Activated CD8-positive, alpha-beta memory T cell treated with anti-CD3 and anti-CD28 coated beads, Interleukin-2, amount 50 U/mL, for 24 hours (primary cell): Measurements from ENCODE around the gene STIM2.

Experiments used
- DNase-seq: peaks from one replicate; pipeline ENCODE4 v3.0.0-alpha.2; 2020; ENCODE audit errors: extremely low read depth

Gene STIM2

DNA sequence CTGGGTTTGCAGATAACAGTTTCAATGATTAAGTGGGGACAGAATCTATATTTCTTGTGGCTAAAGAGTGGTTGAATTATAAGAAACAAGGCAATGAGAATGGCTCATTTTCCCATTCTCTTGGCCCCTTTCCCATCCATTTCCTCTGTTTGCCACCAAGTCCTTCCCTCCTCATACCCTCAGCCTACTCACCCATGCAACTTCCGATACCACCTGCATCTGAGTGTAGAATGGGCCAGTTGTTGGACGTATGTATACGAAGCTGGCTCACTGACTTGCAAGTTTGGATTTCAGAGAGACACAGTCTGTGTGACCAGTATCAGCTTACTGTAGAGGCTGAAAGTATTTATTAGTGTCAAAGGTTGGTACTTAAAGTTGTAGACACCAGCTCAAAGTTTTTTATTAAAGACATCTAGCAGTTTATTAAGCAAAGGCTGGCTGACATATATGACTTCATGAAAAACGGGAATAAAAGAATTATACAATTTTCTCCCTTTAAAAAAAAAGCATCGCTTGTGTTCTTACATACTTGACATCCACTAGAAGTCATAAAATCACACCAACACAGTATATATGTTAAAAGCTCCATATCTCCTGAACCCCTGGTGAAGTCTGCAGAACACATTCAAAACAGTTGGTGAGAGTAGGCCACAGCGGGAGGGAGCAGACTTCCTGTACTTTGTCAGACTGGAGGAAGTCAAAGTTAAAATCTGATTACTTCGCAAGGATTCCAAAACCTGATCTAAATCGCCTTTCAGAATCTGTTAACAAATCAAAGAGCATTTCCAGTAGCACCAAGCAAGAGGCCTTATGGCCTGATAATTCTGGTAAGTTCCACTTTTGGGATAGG lies 22.4 kb upstream of the STIM2 start:
- DNase-seq: no peak

DNA sequence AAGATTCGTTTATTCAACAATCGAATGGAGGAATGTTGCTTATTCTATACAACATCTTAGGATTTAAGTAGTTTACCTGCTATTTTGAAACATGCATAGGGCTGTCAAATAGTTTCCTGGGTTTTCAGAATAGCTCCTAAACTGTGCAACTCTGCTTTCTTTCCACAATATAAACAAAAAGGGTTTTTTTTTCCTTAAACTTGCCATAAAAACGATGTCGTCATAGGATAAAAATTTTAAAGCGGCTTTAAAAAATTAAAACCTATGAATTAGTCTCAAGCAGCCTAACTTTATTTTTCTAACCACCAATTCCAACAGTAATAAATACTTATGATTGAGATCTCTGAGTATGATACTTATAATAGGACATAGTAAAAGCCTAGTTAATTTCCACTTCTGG lies 21.6 kb upstream of the STIM2 start:
- DNase-seq: no peak

DNA sequence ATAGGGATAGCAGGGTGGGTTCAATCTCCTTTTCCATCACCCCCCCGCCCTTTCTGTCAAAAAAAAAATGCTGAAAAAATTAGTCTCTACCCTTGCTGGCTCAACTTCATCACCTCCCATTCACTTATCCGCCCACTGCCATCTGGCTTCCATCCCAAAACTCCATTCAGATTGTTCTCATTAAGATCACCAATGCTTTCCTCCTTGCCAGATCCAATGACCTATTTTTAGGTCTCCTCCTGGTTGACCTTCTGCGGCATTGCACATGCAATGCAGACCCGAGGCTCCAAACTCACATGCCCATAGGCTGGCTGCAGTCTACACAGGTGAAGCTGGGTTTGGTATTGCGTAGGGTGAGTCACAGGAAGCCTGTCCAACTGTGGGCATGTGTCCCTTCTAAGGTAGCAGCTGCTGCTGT lies 21.1 kb upstream of the STIM2 start:
- no peak for DNase-seq

- no peak for DNase-seq
These were observed 19.9 kb upstream of the STIM2 start for GRCh38 chr4:26840786-26841185.

- no peak for DNase-seq
These were observed 17.7 kb upstream of the STIM2 start for GRCh38 chr4:26842911-26843310.

GRCh38 chr4:26850528-26850927 lies 10.1 kb upstream of the STIM2 start:
- no peak for DNase-seq

GRCh38 chr4:26851129-26851528 lies 9.5 kb upstream of the STIM2 start:
- no peak for DNase-seq

- DNase-seq: no peak
These were observed 5.9 kb upstream of the STIM2 start for GRCh38 chr4:26854701-26855100.

GRCh38 chr4:26856906-26857277 lies 3.7 kb upstream of the STIM2 start:
- no peak for DNase-seq

GRCh38 chr4:26857278-26858034 lies 3.2 kb upstream of the STIM2 start:
- peak; percentile 72 for DNase-seq

GRCh38 chr4:26858035-26858918 lies 2.4 kb upstream of the STIM2 start:
- no peak for DNase-seq

DNA sequence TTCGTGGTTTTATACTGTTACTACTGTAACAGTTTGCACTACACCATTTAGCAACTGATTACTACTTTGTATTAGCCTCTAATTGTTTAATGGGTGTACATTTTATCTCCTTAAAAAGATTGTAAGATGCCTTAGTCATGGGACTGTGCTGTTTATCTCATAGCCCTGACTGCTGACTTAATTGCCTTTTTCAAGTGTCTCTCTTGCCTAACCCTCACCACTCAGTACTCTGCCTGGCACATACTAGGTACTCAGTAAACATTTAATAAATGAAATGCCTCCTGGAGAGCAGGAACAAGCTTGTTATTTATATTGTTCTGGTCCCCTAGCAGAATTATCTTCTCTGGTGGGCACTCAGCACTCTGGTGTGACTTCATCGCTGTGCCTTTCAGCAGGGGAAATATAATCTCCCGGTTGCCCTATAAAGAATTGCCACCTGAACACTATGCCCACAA lies 1.7 kb upstream of the STIM2 start:
- no peak for DNase-seq

DNA sequence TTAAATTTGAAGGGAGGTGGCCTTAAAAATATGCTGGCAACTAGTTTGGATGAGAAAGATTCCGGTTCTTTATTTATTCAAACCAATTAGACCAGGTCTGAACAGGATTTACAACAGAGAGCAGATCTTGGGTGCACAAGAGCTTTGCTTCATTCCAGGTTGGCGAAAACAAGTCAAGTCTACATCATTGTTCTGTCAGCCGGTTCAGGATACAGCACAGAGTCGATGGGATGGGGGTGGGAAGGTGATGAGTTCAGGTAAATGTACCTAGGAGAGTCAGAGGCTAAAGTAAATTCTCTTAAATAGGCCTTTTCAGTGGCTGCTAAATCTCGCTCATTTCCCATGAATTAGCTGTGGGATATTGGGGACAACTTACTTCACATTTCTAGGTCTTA lies 882 bp upstream of the STIM2 start:
- DNase-seq: no peak

- DNase-seq: no peak
These were observed 337 bp downstream of the STIM2 start for GRCh38 chr4:26860922-26861433.

DNA sequence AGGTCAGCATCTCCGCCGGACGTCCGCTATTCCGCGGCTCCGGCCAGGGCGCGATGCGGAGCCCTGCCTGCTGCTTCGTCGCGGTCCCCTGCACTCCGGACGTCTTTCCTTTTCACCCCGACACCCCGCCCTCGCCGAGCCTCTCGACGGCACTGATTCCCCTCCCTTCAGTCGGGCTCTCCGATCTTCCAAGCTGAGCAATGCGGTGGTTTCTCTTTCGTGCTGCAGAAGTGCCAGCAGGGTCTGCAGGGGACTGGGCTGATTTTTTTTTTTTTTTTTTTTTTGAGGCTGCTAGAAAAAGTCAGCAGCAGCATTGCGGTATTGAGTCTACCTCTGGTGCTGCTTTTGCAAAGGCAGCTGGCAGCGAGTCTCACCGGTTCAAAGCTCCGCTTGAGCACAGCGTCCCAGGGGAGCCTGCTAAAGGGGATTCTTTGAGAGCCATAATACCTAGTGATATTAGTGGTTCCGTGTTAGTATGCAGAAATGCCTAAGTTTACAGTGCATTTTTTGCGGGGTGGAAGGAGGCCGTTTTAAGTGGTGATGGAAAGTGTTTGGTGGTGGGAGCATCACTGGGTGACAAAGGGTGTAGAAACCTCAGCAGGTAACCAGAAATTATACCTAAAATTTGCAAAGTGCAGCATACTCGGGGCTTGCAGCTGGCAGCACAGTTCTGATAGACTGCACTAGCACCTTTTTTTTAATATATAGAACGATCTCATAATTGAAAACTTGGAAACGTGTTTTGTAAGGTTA lies 969 bp downstream of the STIM2 start:
- DNase-seq: no peak

DNA sequence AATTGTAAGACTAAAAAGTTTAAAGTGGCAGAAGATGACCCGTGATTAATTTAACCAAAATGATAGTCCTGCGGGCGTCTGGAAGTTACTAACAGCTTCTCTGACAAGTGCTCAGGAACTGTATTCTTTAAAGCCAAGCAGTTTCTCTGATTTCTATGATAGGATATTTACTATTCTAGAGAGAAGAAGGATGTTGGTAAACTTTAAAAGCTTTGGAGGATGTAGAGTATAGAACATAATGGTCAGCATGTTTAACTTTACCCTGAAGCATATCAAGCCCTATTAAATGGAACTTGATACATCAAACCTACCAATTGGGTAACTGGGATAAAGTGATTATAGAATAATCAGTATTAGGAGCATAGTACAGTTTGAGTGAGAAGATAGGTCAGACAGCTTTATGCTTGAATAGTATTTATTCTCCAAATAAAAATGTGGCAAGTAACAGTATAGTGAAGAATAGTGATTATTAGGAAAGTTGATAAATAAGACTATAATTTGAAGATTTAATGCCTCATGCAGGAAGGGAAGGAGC lies 1.8 kb downstream of the STIM2 start:
- no peak for DNase-seq

- DNase-seq: no peak
These were observed 2.9 kb downstream of the STIM2 start for GRCh38 chr4:26863512-26863911.

GRCh38 chr4:26864899-26865298 lies 4.3 kb downstream of the STIM2 start:
- DNase-seq: no peak

GRCh38 chr4:26866203-26866602 lies 5.6 kb downstream of the STIM2 start:
- no peak for DNase-seq

DNA sequence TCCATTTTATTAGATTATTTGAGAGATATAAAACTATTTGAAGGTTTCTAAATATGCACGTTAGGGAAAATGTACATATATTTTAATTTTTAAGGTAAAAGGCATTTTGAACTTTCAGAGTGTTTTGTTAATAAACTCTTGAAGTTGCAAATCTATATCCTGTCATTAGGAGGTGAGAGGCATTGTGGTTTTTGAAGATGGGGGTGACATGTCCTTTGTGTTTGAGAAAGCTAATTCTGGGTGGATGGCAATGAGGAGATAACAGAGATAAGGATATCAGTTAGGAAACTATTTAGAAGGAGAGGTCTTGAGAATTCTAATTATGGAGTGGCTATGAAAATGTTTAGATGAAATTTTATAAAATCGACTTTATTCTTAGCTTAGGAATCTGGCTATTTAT lies 6.1 kb downstream of the STIM2 start:
- DNase-seq: no peak
